Skin of body (tissue), 2 donors: Measurements from ENCODE around the gene RASA2. TPM values are rescaled to one million over a fixed set of nuclear protein-coding genes. Genes with fewer than 3 reads are reported as not detected.
"Not testable (repeated sequence)": the region's sequence is repeated elsewhere in the genome, so short reads cannot be mapped to it uniquely, and the experiment has no call there.

ENCODE experiments used
- DNase-seq: peaks from one replicate; lab custom pipeline; 2025; lab: John Stamatoyannopoulos, UW
- total RNA-seq: library from RNA; depleted of rRNA; stranded (reverse); fragments of >200 nt; gene quantifications from one replicate; pipeline ENCODE4 v1.2.3, GENCODE V29; 2014

RASA2 gene
- total RNA-seq, 1 donor from 2014 or later, result 23.3 TPM

DNA sequence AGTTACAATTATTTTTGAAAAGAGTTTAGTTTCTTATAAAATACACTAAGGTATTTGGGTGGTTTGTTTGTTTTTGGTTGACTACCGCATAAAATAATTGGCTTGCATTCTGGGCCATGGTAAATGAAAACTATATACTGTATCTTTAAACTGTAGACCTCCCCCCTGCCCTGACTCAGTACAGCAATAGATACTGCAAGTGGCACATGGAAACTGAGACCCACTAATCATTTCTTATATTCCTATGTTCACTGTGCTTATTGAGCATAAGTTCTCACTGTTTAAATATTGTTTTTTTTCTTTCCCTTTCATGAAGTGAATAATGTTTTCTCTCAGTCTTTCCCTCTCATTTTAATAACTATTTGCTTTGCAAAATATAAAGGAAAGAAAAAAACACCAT lies 45.8 kb downstream of the RASA2 start:
- DNase-seq, result no peak

GRCh38 chr3:141536017-141536416 lies 49.2 kb downstream of the RASA2 start:
- DNase-seq, result not testable (repeated sequence)

DNA sequence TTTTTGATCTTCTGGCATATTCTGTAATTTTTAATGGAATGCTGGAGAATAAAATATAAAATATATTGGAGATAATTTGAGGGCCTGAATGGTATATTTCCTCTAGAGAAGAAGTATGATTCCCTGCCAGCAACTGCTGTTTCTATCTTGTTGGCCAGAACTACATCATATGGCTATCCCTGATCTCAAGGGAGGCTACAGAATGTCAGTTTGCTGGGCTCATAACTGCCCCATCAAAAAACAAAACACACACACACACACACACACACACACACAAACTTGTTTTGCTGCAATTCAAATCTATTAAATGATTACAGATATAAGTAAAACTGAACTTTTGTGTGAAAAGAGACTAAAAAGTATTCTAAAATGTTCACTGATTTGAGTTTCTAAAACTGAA lies 51.0 kb downstream of the RASA2 start:
- DNase-seq, result no peak

- peak; percentile 18 for DNase-seq
Measured at GRCh38 chr3:141538568-141539240, 51.9 kb downstream of the RASA2 start.

DNA sequence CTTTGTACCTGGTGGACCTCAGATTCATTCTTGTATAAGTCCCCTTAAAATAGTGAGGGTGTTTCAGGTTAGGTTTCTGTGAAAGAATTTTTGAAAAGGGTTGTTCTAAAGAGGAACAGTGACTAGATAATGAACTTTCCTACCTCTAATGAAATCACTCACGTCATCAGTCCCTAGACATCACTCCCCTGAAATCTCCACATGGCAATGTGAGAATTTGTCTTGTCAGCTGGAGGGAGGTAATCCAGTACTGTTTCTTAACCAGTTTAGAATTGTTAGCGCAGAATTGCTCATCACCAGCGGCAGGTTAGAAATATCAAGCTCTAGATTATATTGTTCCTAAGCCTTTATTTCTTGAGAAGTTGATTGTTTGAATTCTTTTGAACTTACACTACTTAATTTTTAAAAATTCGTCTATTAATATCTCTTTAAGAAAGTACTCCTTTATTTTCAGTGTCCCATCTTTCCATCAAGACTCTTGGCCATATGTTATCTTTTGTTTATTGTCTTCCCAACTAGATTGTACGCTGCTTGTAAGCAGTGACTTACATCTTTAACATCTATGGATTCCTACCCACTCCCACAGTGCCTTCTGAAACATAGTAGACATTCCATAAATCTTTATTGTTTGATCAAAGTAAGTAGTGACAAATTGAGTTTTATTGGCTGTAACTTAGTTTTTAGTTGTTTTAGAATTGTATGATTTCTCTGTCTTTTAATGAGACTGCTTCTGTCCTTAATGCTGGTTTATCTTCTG lies 52.8 kb downstream of the RASA2 start:
- DNase-seq, result no peak

GRCh38 chr3:141540531-141540930 lies 53.7 kb downstream of the RASA2 start:
- no peak for DNase-seq

GRCh38 chr3:141542202-141542969 lies 55.6 kb downstream of the RASA2 start:
- no peak for DNase-seq

DNA sequence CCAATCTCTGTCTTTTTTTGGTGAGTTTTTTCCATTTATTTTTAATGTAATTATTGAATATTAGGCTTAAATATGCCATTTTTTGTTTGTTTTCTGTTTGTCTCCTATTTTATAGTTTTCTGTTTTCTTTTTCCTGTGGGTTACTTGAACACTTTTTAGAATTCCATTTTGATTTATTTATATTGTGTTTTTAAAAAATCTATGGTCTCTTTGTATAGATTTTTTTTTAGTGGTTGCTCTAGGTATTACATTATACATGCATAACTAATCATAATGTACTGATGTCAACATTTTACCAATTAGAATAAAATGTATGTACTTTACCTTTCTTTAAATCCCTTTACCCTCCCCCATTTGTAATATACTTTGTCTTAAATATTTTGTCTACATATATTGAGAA lies 56.2 kb downstream of the RASA2 start:
- DNase-seq, result no peak

DNA sequence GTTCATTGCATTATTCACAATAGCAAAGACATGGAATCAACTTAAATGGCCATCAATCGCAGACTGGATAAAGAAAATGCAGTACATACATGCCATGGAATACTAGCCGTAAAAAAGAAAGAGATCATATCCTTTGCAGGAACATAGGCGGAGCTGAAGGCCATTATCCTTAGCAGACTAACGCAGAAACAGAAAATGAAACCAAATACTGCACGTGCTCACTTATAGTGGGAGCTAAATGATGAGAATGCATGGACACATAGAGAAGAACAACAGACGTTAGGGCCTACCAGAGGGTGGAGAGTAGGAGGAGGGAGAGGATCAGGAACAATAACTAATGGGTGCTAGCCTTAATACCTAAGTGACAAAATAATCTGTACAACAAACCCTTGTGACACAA lies 57.9 kb downstream of the RASA2 start:
- DNase-seq, result no peak

GRCh38 chr3:141546081-141546480 lies 59.3 kb downstream of the RASA2 start:
- no peak for DNase-seq

- no peak for DNase-seq
Measured at GRCh38 chr3:141546586-141546985, 59.8 kb downstream of the RASA2 start.

DNA sequence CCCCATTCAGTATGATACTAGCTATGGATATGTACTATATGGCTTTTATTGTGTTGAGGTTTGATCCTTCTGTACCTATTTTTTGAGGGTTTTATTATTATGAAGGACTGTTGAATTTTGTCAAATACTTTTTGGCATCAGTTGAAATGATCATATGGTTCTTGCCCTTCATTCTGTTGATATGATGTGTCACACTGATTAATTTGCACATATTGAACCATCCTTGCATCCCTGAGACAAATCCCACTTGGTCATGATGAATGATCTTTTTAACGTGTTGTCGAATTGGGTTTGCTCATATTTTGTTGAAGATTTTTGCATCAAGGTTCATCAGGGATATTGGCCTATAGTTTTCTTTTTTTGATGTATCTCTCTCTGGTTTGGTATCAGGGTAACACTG lies 61.0 kb downstream of the RASA2 start:
- DNase-seq, result no peak

DNA sequence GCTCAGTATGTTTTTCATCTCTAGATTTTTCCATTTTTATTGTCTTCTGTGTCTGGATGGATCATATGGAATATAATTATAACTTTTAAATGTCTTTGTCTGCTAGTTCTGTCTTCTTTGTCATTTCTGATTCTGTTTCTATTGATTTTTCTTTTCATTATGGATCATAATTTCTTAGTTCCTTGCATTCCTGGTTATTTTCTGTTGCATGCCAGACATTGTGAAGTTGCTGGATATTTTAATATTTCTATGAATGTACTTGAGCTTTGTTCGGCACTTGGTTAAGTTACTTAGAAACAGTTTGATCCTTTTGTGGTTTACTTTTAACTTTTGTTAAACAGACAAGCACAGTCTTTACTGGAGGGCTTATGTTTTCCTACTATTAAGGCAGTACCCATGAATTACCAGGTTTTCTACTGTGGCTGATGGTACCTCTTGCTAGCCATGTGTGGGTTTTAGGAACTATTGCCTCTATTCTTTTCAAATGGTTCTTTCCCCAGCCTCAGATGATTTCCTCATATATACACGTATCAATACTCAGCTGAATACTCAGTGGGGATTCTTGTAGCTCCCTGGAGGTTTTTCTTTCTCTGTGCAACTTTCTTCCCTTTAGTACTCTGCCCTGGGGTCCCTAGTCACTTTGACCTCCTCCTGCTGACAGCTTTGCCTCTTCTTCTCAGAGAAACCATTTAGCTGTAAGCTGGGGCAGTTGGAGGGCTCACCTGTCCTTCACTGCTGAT lies 64.3 kb downstream of the RASA2 start:
- no peak for DNase-seq

DNA sequence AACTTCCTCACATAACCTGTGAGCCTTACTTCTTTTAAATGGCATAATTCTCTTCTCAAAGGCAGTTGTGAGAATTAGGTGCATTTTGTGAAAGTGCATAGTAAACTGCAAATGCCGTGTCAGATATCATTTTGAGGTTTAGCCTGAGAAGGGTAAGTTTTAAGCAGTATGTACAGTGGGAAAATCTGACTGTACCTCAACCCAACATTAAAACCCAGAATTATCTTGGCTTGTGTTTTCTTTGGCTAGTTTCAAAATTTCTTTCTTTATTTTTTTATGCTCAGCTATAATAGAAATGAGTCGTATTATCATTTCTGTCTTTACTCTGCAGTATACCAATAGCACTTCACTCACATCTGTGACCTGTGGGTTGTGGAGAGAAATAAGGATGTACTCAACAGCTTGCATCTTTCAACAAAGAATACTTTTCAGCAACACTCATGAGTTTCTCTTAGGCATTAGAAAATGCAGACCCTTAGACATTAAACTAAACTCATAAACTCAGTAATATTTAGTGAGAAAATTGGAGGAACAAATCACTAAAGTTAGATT lies 65.7 kb downstream of the RASA2 start:
- DNase-seq, result no peak

DNA sequence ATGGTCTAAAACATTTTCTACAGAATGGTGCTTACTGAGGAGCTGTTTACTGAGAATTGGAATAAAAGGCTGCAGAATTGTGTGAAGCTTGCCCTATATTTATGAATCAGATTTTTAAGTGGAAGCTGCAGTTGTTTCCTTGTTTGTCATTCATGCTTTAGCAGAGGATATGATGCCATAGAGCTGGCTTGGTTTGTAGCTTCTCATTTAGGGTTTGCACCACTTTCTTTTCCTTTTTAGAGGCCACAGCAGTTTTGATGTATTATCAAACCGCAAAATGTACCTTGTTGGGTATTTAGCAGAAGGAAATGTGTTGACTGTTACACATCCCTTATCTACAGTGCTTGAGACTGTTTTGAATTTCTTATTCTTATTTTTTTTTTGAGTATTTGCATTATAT lies 66.2 kb downstream of the RASA2 start:
- no peak for DNase-seq

GRCh38 chr3:141556034-141556433 lies 69.2 kb downstream of the RASA2 start:
- DNase-seq, result no peak

GRCh38 chr3:141557961-141558706 lies 71.3 kb downstream of the RASA2 start:
- DNase-seq, result no peak

DNA sequence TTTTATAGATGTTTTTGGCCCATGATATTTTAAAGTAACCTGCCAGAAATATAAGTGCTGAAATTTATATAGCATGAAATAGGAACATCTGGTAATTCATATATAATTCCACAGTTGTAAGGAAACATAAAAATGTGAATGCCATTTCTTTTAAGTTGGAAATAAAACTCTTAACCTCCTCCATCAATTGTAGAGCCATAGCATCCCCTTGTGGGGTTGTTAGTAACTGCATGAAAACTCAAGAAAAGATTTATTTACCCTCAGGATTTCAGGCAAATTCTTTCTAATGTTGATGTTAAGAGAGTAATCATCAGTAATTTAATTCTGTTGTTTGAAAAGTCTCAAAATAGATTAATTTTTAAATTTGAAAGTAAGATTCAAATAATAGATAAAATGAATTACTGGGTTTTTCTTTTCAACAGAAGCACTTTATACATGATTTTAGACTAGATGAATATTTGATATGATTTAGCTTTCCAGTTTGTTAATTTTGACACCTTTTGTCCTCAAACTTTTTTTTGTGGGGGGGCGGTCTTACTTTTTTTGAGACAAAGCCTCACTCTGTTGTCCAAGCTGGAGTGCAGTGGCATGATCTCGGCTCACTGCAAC lies 74.7 kb downstream of the RASA2 start:
- peak; percentile 75 for DNase-seq

DNA sequence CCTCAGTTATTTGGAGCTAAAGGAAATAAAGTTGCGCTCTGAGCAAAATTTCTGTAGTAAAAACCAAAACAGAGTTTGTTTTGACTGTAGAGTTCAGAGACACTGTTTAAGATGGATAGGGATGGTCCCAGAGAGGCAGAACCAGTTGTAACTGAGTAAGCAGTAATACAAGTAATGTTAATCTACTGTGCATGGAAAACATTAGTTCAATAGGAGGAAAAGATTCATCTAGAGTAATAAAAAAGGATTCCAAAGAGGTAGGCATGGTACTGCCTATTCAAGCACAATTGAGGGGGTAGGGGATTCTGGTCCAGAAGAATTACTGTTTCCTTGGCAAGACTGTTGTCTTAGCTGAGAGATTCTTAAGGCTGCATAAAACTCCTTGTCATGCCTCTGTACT lies 77.4 kb downstream of the RASA2 start:
- DNase-seq, result no peak

GRCh38 chr3:141570068-141570467 lies 83.2 kb downstream of the RASA2 start:
- no peak for DNase-seq
